GM10847 (cell line): ENCODE measurements around the gene HES5.

Experiments used
- POLR2A ChIP-seq: IDR thresholded peaks from 2 replicates; pipeline ENCODE4 v1.6.1; 2011; ENCODE audit not compliant: insufficient read length; ENCODE audit errors: extremely low read depth

The HES5 gene

GRCh38 chr1:2503554-2504224 is 26.4 kb downstream of the HES5 start:
- TF ChIP-seq POLR2A: no peak

GRCh38 chr1:2502661-2503553 is 27.2 kb downstream of the HES5 start:
- no peak for TF ChIP-seq POLR2A

GRCh38 chr1:2502210-2502609 is 27.9 kb downstream of the HES5 start:
- no peak for TF ChIP-seq POLR2A

GRCh38 chr1:2501820-2502119 is 28.3 kb downstream of the HES5 start:
- no peak for TF ChIP-seq POLR2A

GRCh38 chr1:2501041-2501819 is 28.8 kb downstream of the HES5 start:
- no peak for TF ChIP-seq POLR2A

- no peak for TF ChIP-seq POLR2A
Measured at GRCh38 chr1:2499986-2500596, 30.0 kb downstream of the HES5 start.

- no peak for TF ChIP-seq POLR2A
Measured at GRCh38 chr1:2499260-2499659, 30.8 kb downstream of the HES5 start.

- TF ChIP-seq POLR2A: no peak
Measured at GRCh38 chr1:2498648-2499047, 31.4 kb downstream of the HES5 start.

- TF ChIP-seq POLR2A: no peak
Measured at GRCh38 chr1:2497891-2498290, 32.2 kb downstream of the HES5 start.

- TF ChIP-seq POLR2A: no peak
Measured at GRCh38 chr1:2496746-2497145, 33.3 kb downstream of the HES5 start.

- TF ChIP-seq POLR2A: no peak
Measured at GRCh38 chr1:2496087-2496622, 33.9 kb downstream of the HES5 start.

- no peak for TF ChIP-seq POLR2A
Measured at GRCh38 chr1:2495546-2495945, 34.5 kb downstream of the HES5 start.

GRCh38 chr1:2495026-2495425 is 35.0 kb downstream of the HES5 start:
- no peak for TF ChIP-seq POLR2A

- TF ChIP-seq POLR2A: no peak
Measured at GRCh38 chr1:2494323-2494693, 35.8 kb downstream of the HES5 start.

GRCh38 chr1:2493691-2494322 is 36.3 kb downstream of the HES5 start:
- no peak for TF ChIP-seq POLR2A

GRCh38 chr1:2493218-2493617 is 36.8 kb downstream of the HES5 start:
- TF ChIP-seq POLR2A: no peak
